HEK293 (cell line): ENCODE measurements around the gene TRMT44.

ENCODE experiments used
- ATF2 ChIP-seq: fragments of 450-650 bp; formaldehyde crosslinking; IDR thresholded peaks from 2 replicates; pipeline ENCODE4 v1.5.1; 2016; ENCODE audit warnings: missing biosample characterization, missing genetic modification characterization, low read depth
- CTCF ChIP-seq: fragments of 450-650 bp; formaldehyde crosslinking; IDR thresholded peaks from 2 replicates; pipeline ENCODE4 v1.5.1; 2016; ENCODE audit warnings: missing biosample characterization, missing genetic modification characterization
- YY1 ChIP-seq: fragments of 450-650 bp; formaldehyde crosslinking; IDR thresholded peaks from 2 replicates; pipeline ENCODE4 v1.5.1; 2018; ENCODE audit warnings: missing biosample characterization, missing genetic modification characterization
- ZNF114 ChIP-seq: fragments of 450-650 bp; formaldehyde crosslinking; IDR thresholded peaks from 2 replicates; pipeline ENCODE4 v1.5.0; 2017; ENCODE audit warnings: missing biosample characterization, missing genetic modification characterization
- ZNF423 ChIP-seq: fragments of 450-650 bp; formaldehyde crosslinking; IDR thresholded peaks from 2 replicates; pipeline ENCODE4 v1.5.1; 2016; ENCODE audit warnings: missing biosample characterization, missing genetic modification characterization
- ZNF513 ChIP-seq: fragments of 450-650 bp; IDR thresholded peaks from 2 replicates; pipeline ENCODE4 v1.5.1; 2018; ENCODE audit warnings: missing biosample characterization, missing genetic modification characterization
- ZNF544 ChIP-seq: fragments of 450-650 bp; formaldehyde crosslinking; IDR thresholded peaks from 2 replicates; pipeline ENCODE4 v1.5.0; 2017; ENCODE audit warnings: missing biosample characterization, missing genetic modification characterization
- ZNF621 ChIP-seq: fragments of 450-650 bp; formaldehyde crosslinking; IDR thresholded peaks from 2 replicates; pipeline ENCODE4 v1.5.1; 2017; ENCODE audit warnings: missing biosample characterization, missing genetic modification characterization
- ZNF776 ChIP-seq: fragments of 450-650 bp; formaldehyde crosslinking; IDR thresholded peaks from 2 replicates; pipeline ENCODE4 v1.5.0; 2017; ENCODE audit warnings: missing biosample characterization, missing genetic modification characterization, borderline replicate concordance
- TF ChIP-seq, protein P1 (sequence below): fragments of 450-650 bp; formaldehyde crosslinking; optimal IDR thresholded peaks from 2 replicates; pipeline ENCODE3; 2016; ENCODE audit warnings: missing biosample characterization, mild to moderate bottlenecking, missing genetic modification characterization

DNA sequence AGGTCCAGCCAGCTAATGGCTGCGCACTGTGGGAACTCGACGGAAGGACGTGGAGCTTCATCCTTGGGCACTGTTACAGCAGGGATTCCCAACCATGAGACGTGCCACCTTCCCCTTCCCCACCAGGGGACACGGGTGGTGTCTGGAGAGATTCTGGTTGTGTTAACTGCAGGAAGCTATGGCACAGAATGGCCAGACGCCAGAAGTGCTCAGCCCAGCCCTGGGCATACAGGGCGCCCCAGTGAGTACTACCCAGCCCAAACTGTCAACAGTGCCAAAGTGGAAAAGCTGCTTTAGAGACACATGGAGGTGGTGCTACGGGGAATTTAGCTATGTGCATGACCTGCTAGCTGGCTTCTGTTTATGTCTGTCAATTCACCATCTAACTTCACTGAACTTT, 32.8 kb upstream of the TRMT44 start:
- no peak for TF ChIP-seq CTCF (tag by site-specific recombination)
- TF ChIP-seq ZNF544 (tag by site-specific recombination), result no peak
- TF ChIP-seq ZNF621 (tag by site-specific recombination), result no peak
- TF ChIP-seq, protein P1, sequence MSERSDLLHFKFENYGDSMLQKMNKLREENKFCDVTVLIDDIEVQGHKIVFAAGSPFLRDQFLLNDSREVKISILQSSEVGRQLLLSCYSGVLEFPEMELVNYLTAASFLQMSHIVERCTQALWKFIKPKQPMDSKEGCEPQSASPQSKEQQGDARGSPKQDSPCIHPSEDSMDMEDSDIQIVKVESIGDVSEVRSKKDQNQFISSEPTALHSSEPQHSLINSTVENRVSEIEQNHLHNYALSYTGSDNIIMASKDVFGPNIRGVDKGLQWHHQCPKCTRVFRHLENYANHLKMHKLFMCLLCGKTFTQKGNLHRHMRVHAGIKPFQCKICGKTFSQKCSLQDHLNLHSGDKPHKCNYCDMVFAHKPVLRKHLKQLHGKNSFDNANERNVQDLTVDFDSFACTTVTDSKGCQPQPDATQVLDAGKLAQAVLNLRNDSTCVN (tag by site-specific recombination), result no peak
- no peak for TF ChIP-seq ZNF423 (tag by site-specific recombination)
- TF ChIP-seq ZNF513 (tag by site-specific recombination), result no peak
- no peak for TF ChIP-seq YY1 (tag by site-specific recombination)
- TF ChIP-seq ZNF114 (tag by site-specific recombination), result no peak
- no peak for TF ChIP-seq ZNF776 (tag by site-specific recombination)
- no peak for TF ChIP-seq ATF2 (tag by site-specific recombination)
